ENCODE measurements around the gene PDE4D. TPM values are rescaled to one million over a fixed set of nuclear protein-coding genes. Genes with fewer than 3 reads are reported as not detected.

Gene PDE4D
- total RNA-seq, 1 donor from 2014 or later = 81.0 TPM

DNA sequence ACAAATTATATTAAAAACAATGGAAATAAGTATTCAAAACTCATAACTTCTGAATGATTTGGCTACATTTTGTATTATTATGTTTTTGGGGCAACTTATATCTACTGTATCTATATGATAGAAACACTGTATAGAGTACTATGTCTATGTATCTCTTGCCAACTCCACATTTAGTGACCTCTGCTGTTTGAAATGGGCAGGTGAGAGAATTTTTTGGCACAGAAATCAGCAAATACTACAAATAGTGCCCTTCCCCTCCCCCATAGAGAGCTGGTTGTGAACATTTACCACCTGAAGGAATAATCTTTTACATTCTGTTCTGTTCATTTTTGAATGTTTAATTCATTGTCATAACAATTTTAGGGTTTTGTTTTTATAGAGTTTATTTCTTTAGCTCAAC, 545.3 kb downstream of the PDE4D start:
- intact Hi-C loops (cut with micrococcal nuclease) = no loop called here

DNA sequence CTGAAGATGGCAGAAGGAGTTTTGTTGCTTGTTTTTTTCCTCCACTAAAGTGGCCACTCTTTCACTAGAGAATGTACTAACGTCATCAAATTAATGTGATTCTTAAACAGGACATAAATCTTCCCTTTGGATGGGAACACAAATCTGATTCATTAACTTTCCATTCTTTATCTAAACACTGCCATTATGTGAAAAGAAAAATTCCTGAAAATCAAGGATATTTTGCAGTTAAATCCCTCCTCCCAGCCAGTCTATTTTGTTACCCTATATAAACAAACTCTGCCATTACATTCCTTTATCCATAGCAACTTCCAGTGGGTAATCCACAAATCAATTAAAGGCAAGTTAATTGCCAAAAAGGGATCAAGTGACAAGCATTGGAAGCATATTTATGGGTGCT, 546.5 kb downstream of the PDE4D start:
- intact Hi-C loops (cut with micrococcal nuclease) = no loop called here

DNA sequence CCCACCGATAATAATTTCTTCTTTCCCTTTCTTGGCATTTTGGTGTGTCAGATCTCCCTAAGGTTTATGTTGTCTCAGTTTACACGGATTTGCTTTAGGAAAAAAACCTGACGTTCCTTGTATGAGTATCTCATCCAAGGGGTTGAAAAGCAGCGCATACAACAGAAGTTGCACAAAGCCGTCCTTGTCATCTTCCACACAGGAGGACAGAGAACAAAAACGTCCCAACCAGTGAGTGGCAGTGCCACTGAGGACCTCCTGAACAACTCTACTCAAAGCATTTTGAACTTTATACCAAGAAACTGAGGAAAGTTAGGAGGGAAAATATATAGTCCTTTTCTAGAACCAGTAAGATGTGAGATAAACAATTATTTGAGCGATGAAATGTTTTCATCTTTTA, 547.0 kb downstream of the PDE4D start:
- intact Hi-C loops (cut with micrococcal nuclease) = no loop called here

DNA sequence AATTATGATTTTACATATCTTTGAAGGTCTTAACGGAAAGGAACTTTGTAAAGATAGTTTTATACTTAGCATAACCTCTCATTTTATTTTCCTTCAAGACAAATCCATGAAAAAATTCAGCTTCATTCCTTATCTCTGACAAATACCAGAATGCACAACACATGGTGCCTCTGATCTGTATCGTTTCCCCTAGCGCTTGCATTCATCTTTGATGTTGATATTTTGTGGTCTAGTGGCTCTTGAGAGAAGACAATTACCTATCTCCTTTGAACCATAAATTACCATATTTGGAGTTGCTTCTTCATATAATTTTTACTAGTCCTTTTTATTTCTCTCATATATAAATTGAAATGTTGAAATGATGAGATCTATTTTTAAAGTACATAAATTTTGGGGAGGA, 551.3 kb downstream of the PDE4D start:
- intact Hi-C loops (cut with micrococcal nuclease) = no loop called here

DNA sequence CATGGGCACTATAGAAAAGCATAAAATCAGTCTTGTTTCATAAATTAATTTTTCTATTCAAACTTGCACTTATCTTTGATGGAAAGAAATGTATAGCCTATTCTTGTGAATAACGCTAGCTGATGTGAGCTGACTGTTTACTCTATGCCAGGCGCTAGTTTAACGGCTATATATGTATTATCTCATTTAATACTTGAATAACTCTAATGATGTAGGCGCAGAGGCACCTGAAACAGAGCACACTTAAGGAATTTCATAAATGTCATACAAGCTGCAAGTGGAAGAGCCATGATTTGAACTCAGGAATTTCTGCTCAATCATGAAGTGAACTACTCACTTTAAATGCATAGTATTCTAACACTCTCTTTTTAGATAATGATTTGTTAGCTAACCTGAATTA, 551.8 kb downstream of the PDE4D start:
- intact Hi-C loops (cut with micrococcal nuclease) = no loop called here

DNA sequence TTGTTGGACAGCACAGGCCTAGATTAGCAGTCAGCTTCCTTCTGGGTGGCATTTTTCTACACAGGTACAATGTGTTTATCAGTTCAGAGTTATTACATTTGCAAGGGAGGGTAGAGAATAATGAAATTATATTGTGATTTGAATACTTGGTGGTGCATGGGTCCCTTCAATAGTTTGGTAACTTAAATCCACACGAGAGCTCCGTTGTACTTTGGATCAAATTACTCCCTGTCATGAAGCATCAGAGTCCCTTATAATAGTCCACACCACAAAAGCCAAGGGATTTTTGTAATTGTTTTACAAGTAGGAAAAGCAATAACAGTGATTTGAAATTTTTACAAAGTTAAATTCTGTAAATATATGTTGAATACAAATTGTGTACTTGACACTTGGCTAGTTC, 552.4 kb downstream of the PDE4D start:
- intact Hi-C loops (cut with micrococcal nuclease) = no loop called here

DNA sequence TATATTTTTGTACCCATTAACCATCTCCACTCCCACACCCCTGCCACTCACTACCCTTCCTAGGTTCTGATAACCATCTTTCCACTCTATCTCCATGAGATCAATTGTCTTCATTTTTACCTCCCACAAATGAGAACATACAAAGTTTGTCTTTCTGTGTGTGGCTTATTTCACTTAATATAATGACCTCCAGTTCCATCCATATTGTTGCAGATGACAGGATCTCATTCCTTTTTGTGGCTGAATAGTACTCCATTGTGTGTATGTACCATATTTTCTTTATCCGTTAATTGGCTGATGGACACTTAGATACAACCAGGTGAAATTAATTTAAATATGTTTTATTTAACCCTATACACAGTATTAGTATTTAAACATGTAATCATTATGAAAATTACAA, 552.9 kb downstream of the PDE4D start:
- intact Hi-C loops (cut with micrococcal nuclease) = no loop called here

DNA sequence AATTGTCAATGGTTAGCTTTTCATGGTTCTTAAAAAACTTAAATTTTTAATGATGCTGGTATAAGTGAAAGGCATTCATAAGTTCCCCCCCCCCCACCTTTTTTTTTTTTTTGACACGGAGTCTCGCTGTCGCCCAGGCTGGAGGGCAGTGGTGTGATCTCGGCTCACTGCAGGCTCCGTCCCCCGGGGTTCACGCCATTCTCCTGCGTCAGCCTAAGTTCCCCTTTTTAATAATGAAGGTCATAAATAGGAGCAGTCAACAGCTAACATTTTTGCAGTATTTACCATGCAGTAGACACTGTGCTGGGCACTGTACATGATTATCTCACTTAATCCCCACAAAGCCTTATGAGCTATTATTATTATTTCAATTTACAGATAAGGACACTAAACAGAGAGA, 556.3 kb downstream of the PDE4D start:
- intact Hi-C loops (cut with micrococcal nuclease) = no loop called here

DNA sequence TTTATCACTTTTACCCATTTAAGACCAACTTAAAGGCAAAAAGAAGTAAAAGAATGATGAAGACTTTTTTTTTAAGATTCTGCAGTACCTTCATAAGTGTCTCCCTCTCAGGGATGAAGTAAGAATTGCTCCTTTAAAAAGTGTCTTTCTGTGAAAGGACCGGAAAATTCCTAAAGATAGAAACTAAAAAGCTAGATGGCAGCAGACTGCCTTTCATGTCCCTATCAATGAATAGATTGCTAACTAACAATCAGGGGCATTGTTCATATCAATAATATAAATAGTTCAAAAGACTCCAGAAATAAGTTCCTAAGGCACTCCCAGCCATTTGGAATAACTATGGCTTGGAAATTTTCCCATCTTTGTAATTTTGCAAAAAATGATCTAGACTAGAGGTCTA, 558.0 kb downstream of the PDE4D start:
- intact Hi-C loops (cut with micrococcal nuclease) = no loop called here

DNA sequence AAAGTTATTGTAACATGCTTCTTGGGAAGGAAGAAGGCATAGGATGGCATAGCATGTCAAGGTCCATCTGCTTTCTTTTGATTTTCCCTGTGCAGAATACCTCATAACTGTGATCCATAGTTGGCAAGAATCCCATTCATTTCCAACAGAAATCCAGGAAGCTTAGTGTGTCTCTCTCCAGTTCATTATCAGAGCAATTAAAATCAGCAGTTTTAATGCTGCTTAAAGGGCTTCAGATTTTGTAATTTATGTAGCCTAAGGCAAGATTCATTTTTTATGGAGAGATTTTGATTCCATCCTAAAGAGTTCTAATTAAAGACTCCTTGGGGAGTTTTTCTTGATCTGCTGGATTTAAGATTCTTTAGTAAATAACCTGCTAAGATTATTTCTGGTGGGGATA, 560.1 kb downstream of the PDE4D start:
- intact Hi-C loops (cut with micrococcal nuclease) = no loop called here

DNA sequence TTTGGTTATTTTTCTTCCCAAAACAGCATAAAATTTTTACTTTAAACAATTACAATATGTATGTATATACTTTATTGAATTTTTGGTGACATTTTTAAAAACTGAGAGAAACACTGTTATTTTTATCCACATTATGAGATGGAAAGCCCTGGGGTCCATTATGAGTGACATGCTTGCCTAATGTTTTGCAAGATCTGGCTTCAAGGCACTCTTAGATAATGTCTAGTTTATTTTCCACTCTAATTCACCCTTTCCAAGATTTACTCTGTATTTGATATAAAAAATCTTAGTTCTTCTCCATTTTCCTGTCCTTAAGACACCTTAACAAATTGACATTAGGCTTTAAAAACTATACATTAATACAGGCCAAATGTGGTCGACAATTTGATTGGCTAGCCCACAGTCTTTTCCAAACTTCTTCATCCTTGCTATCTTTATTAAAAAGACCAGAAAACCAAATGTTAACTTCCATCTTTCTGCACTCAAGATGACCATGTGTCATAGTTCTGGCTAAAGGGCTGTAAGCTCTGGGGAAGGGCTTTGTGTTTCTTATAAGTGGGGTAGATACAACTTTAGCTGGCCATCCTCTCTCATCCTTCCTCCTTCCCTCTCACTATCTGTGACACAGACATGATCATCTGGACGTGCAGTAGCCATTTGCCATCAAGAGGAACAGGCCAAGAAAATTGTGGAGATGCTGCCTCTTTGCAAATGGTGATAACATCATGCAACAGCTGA, 561.1 kb downstream of the PDE4D start:
- intact Hi-C loops (cut with micrococcal nuclease) = no loop called here

DNA sequence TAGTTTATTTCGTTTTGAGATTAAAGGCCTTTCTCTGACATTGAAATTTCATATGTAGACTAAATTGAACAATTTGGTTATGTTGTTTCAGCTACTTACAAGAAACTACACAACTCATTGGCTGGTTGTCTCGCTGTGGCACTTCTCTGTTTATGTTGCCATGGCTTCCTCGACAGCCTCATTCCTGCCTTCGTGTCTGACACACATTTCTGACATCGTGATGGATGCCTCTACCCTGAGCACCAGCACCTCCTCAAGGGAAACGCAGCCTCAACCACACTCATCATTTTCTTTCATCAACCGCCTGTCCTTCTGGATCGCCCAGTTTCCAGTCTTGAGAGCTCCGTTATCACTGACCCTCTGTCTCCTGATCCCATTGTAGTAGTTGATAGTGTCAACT, 562.8 kb downstream of the PDE4D start:
- intact Hi-C loops (cut with micrococcal nuclease) = no loop called here

DNA sequence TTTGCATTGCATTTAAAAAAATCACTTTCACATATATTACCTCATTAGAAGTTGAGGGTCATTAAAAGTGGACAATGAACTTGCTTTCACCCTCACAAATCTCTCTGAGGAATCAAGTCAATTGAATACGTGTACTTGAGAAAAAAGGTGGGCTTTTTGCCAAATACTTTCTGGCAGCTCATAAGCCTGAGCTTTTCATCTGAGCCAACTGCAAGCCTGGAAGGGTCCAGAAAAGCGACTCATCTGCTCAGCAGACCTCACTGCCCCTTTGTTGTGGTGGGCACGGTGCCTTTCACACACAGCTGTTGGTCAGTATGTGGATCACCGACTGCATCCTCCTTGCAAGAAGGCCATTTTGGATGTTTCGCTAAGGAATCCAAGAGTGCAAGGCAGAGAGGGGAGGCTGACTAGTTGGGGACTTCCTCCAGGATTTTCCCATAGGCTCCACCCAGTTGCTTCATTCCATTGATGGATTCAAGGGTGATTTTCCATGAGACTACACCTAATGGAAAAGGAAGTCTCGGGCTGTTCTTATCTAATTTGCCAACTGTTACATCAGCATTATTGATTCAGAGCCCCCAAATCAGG, 564.7 kb downstream of the PDE4D start:
- intact Hi-C loops (cut with micrococcal nuclease) = no loop called here

DNA sequence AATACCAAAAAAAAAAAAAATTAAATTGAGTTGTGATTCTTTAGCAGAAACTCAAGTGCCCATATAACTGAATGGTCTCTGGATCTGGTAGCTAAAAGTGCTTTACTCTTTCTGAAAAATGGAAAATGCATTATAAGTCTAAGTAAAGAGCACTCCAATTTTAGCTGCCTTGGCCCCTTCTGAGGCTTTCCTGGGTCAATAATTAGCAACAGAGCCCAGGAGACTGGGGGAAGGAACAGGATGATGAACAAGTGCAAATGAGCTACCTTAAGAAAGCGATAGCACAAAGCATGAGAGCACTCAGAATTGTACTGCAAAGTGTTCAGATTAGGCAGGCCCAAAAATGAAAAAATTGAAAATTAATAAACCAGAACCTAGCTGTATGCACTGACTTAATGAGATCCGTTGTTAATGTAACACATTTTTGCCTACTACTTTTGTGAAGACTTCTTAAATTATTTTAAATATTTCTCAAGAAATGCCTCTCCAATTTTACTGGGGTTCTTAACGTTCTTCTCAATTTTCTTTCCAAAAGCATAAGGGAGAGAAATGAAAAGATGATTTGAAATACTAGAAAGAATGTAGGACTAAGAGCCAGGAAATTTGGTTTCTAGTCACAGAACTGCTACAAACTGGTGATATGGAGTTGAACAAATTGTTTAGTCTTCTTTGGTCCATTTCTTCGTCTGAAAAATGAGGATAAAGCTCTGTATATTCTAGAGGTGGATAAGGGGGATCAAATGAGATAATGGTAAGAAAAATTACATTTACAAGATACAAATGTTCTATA, 566.1 kb downstream of the PDE4D start:
- intact Hi-C loops (cut with micrococcal nuclease) = no loop called here

DNA sequence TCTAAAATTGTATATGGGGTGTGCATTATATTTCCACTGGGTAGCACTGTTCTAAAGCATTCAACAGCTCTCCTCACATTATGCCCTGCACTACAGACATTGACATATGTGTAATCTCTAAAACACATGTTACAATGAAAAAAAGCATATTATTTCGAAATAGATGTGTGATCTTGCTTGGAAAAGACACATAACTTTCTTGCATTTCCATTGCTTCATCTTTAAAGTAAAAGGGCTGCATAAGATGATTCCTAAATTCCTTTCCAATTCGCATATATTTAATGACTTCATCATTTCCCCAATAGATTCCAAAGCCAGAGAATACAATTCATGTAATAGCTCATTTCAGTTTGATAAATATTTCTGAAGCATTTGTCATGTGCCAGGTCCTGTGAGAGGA, 566.9 kb downstream of the PDE4D start:
- intact Hi-C loops (cut with micrococcal nuclease) = no loop called here

DNA sequence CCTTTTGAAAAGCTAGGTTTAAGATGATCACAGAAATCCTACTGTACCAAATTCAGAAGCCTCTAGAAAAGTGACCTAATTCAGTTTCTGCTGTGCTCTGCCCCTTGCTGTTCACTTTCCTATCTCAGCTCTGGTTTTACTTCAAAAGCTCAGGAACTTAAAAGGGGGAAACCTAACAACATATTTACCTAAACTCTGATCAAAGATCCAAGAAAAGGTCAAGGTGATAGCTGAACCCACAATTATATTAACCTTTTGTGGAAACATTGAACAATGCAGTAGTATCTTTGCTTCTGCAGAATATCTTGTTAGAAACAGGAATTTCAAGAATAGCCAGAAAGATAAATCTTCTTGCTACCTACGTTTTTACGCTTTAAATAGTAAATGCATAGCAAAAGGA, 568.5 kb downstream of the PDE4D start:
- intact Hi-C loops (cut with micrococcal nuclease) = no loop called here

DNA sequence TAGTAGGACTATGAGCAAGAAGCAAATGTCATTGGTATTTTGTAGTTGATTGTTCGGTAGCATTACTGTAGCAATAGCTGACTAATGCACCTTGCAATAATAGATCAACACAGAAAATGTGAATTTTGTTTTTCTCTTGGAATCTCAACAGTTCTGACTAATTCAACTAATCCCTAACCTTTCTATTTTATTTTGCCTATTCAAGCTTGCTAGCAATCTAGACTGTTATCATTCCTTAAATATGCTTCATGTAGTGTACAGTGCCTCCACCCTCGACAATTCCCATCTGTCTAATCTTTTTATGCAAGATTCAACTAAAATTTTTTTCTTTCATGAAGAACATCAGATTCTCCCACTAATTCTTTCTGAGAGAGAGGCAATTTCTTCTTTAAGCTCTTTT, 570.6 kb downstream of the PDE4D start:
- intact Hi-C loops (cut with micrococcal nuclease) = no loop called here

DNA sequence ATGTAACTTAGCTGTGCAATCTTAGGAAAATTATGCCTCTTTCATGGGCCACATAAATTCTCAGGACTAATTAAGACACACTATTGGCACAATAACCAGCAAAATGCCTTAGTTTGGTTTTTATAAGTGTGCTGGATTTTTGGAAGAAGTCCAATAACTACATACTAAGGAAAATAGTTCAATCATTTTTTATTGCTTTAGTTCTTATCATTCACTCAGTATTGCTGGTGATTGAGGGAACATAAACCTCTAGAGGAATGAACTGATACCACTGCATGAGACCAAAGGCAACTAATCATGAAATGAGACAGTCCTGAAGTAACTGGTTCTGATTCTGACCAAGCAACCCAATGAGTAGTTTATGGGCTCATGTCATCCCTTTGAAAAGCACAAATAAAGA, 571.5 kb downstream of the PDE4D start:
- intact Hi-C loops (cut with micrococcal nuclease) = no loop called here

DNA sequence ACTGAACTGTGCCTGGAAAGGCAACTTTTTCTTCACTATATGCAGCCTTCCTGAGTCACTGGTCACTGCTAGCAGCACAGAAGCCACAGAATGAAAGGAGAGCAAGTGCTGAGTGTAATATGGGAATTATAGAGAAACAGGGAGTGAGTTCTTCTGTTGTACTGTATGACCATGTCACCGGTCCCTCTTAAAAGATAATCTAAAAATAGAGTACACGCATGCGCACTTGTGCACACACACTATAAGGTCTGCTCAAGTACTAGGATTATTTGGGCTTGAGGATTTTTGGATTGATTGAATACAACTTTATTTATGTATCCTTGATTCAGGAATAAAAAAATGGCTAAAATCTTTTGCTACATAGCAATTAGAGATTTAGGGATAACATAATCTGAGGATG, 571.9 kb downstream of the PDE4D start:
- intact Hi-C loops (cut with micrococcal nuclease) = no loop called here

DNA sequence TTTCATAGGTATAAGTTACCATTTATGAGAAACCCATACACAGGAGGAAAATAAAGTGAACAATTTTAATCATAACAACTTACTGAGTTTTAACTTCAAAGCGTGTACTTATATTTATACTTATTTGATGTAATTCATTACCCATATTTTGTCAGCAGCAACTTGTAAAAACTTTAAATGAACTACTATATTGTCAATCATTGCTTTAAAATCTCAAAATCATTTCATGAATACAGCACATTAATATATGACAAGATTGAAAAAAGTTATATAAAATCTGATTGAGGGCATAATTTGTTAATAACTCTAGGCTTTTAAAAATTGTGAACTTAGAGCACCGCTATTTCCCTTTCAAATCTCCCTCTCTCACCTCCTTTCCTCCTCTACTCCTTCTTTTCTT, 573.1 kb downstream of the PDE4D start:
- intact Hi-C loops (cut with micrococcal nuclease) = no loop called here

DNA sequence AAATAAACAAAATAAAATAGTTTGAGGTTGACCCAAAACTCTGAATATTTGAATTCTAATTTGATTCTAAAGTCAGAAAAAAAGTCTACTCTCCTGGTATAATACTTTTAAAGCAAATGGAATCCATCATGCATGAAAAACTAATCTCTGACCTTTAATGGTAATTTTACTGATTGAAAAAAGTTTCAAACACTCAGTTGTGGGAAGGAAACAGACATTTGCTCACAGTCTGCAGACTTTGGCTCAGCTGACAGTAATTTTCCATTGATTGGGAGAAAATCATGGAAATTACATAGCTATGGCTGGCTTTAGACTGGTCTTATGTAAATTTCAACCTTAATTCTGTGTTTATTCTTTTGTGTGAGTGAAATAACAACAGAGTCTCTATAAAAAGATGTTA, 574.3 kb downstream of the PDE4D start:
- intact Hi-C loops (cut with micrococcal nuclease) = no loop called here

DNA sequence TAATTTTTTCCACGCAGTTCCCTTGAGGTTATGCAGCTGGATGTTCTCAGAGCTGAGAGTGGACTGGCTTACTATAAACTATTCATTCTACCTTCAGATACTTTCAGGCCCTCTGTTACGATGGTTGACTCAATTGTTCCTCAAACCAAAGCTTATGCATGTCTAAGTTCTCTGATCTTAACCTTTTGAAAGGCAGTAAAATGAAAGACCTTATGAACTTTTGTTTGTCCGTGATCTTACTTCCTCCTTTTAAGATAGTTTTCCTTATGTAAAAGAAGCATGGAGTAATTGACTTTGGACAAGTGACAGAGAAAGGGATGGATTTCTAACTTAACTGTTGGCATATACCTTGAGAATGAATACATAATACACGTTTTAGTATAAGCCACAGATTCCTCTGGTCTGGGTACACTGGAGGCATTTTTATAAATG, 575.7 kb downstream of the PDE4D start:
- intact Hi-C loops (cut with micrococcal nuclease) = no loop called here
